ENCODE measurements around the gene AVEN. TPM values are rescaled to one million over a fixed set of nuclear protein-coding genes. Genes with fewer than 3 reads are reported as not detected.
A peak's percentile ranks its signal among the peaks of the same experiment; 100 is the strongest.
"Not testable (repeated sequence)": the region's sequence is repeated elsewhere in the genome, so short reads cannot be mapped to it uniquely, and the experiment has no call there.

The AVEN gene
- total RNA-seq, 1 donor from 2014 or later, result 17.1 TPM

DNA sequence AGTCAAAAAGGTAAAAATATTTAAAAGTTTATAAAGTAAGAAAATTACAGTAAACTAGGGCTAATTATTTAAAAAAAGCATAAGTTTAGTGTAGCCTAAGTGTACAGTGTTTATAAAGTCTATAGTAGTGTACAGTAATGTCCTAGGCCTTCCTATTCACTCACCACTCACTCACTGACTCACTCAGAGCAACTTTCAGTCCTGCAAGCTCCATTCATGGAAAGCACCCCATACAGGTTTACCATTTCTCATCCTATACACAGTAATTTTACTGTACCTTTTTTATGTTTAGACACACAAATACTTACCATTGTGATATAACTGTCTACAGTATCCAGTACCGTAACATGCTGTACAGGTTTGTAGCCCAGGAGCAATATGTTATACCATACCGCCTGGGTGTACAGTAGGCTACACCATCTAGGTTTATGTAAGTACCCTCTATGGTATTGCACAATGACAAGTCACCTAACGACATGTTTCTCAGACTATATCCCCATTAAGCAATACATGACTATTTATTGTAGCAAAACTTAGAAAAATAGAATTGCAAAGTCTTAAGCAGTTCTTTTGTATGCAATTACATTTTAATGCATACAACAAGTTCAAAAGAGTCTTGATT, 19.5 kb downstream of the AVEN start:
- H3K27me3 Mint-ChIP-seq, result no peaks in the 10 kb centered on the region
- H3K27ac Mint-ChIP-seq, result no peak overlapping the region
- no peak overlapping the region for H3K4me3 Mint-ChIP-seq
- H3K9me3 Mint-ChIP-seq, result peaks cover 7% of the 10 kb centered on the region
- peaks cover 7% of the 10 kb centered on the region for H3K36me3 Mint-ChIP-seq (ENCODE audit: low read depth)
- H3K4me1 Mint-ChIP-seq, result peaks cover 13% of the 10 kb centered on the region
- intact Hi-C loops (cut with micrococcal nuclease), result loop anchor here (2.0 kb wide), 1 partner anchor 19 kb away; the partner anchor contains the start of gene AVEN
- no peak for DNase-seq

DNA sequence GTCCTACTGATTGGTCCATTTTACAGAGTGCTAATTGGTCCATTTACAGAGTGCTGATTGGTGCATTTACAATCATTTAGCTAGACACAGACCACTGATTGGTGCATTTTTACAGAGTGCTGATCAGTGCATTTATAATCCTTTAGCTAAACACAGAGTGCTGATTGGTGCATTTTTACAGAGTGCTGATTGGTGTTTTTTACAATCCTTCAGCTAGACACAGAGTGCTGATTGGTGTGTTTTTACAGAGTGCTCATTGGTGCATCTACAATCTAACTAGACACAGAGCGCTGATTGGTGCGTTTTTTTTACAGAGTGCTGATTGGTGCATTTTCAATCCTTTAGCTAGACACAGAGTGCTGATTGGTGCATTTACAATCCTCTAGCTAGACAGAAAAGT, 20.3 kb downstream of the AVEN start:
- not testable (repeated sequence) for H3K36me3 Mint-ChIP-seq (ENCODE audit: low read depth); H3K9me3 Mint-ChIP-seq; DNase-seq; H3K27me3 Mint-ChIP-seq
- H3K4me3 Mint-ChIP-seq, result peak overlapping the region; percentile 61
- H3K27ac Mint-ChIP-seq, result peak overlapping the region; percentile 14
- intact Hi-C loops (cut with micrococcal nuclease), result loop anchor here (2.0 kb wide), 1 partner anchor 20 kb away; the partner anchor contains the start of gene AVEN
- H3K4me1 Mint-ChIP-seq, result peaks cover 13% of the 10 kb centered on the region

DNA sequence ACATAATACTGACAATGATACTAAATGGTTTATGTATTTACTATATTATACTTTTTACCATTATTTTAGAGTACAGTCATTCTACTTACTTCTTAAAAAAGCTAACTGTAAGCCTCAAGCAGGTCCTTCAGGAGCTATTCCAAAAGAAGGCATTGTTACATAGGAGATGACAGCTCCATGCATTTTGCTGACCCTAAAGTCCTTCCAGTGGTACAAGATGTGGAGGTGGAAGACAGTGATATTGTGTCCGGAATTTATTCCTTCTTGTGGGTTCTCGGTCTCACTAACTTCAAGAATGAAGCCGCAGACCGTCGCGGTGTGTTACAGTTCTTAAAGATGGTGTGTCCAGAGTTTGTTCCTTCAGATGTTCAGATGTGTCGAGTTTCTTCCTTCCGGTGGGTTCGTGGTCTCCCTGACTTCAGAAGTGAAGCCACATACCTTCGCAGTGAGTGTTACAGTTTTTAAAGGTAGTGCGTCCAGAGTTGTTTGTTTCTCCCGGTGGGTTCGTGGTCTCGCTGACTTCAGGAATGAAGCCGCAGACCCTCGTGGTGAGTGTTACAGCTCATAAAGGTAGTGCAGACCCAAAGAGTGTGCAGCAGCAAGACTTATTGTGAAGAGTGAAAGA, 20.9 kb downstream of the AVEN start:
- Mint-ChIP-seq H3K36me3 (ENCODE audit: low read depth) (peaks cover 7% of the 10 kb centered on the region), H3K4me3 (peak overlapping the region; percentile 61), H3K27me3 (no peaks in the 10 kb centered on the region), H3K9me3 (peaks cover 7% of the 10 kb centered on the region), H3K4me1 (peaks cover 13% of the 10 kb centered on the region), H3K27ac (peak overlapping the region; percentile 14)
- peak; percentile 87 for DNase-seq
- intact Hi-C loops (cut with micrococcal nuclease), result loop anchor here (2.0 kb wide), 1 partner anchor 21 kb away; the partner anchor contains the start of gene AVEN

DNA sequence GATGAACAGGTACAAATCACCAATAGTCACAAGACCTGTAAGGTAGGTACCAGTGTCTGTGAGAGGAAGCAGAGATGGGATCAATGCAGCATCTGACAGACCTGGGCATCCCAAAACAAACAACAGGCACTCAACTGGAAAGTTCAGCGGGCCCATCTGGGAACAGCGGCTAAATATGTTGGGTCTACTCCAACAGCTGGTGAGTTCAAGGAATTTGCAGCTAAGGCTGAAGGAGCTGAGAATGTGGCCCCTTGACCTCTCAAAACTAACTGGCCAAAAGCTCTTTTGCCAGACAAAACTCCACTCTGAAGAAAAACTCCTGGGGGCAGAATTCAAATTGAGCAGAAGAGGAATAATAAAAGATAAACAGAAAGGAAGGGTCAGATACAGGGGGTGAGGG, 24.4 kb downstream of the AVEN start:
- no peak for DNase-seq
- H3K4me3 Mint-ChIP-seq, result no peak overlapping the region
- no peak overlapping the region for H3K27ac Mint-ChIP-seq
- peaks cover 7% of the 10 kb centered on the region for H3K9me3 Mint-ChIP-seq
- H3K36me3 Mint-ChIP-seq (ENCODE audit: low read depth), result no peaks in the 10 kb centered on the region
- intact Hi-C loops (cut with micrococcal nuclease), result no loop called here
- H3K4me1 Mint-ChIP-seq, result peaks cover 13% of the 10 kb centered on the region
- no peaks in the 10 kb centered on the region for H3K27me3 Mint-ChIP-seq

DNA sequence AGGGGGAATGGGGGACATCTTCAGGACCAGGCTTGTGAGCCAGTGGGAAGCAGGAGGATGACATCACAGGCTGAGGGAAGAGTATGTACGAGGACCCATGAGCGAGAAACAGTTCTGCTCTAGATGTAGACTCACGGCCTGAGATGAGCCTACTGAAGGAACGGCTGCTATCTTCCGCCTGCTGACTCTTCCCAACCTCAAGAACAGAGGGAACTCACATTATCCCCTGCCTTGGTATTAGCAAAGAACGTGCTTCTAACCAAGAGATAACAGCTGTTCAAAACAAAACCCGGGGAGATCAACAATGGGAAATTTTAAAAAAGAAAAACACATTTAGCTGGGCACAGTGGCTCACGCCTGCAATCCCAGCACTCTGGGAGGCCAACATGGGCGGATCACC, 25.3 kb downstream of the AVEN start:
- intact Hi-C loops (cut with micrococcal nuclease), result no loop called here
- H3K4me3 Mint-ChIP-seq, result no peak overlapping the region
- H3K27me3 Mint-ChIP-seq, result no peaks in the 10 kb centered on the region
- DNase-seq, result no peak
- H3K36me3 Mint-ChIP-seq (ENCODE audit: low read depth), result no peaks in the 10 kb centered on the region
- no peak overlapping the region for H3K27ac Mint-ChIP-seq
- peaks cover 11% of the 10 kb centered on the region for H3K4me1 Mint-ChIP-seq
- H3K9me3 Mint-ChIP-seq, result peaks cover 6% of the 10 kb centered on the region

DNA sequence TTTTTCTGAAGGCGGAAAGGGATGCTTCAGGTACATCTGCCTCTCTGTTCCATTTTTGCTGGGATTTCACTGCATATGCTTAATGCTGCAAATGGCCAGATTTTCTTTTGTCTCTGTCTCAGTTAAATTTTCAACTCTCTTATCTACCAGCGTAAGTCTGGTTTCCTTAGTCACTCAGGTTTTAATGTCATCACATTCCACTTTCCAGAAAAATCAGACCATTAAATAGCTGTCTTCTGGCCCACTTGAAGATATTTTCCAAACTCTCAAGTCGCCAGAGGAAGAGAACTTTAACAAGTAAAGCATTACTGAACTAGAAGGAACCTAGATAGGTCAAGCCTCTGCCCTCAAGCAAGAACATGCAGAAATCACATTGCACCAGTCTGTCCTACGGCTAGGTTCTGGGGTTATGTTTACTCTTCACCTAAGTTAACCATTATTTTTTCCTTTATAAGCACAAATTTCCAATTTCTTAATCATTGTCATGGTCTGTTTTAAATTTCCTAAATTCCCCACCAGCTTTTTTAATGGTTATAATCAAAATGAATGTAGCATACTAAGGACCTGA, 26.5 kb downstream of the AVEN start:
- intact Hi-C loops (cut with micrococcal nuclease), result no loop called here
- H3K4me3 Mint-ChIP-seq, result no peak overlapping the region

DNA sequence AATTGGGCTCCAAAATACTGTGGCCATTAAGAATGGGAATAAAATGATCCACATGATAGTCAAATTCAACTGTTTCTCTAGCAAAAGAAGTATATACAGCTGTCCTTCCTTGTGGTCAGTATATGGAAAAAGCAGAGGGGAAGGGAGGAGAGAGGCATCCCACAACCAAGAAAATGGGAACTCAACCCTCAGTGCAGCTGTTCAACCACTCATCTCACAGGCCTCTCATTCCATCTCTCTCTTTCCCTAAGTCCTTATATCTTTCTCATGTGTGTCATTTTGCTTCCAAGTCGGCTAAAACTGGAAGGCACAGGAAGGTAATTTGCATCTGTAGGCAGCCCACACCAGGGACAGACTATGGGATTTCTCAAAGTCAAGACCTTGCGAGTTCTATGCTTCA, 27.5 kb downstream of the AVEN start:
- no peak overlapping the region for H3K27ac Mint-ChIP-seq
- no peaks in the 10 kb centered on the region for H3K36me3 Mint-ChIP-seq (ENCODE audit: low read depth)
- no peak for DNase-seq
- intact Hi-C loops (cut with micrococcal nuclease), result no loop called here
- no peaks in the 10 kb centered on the region for H3K9me3 Mint-ChIP-seq
- H3K27me3 Mint-ChIP-seq, result no peaks in the 10 kb centered on the region
- H3K4me1 Mint-ChIP-seq, result no peaks in the 10 kb centered on the region
- H3K4me3 Mint-ChIP-seq, result no peak overlapping the region

More for the DNA sequence above, 26.5 kb downstream of the AVEN start:
- DNase-seq, result no peak
- Mint-ChIP-seq H3K27ac (no peak overlapping the region), H3K9me3 (no peaks in the 10 kb centered on the region), H3K36me3 (ENCODE audit: low read depth) (no peaks in the 10 kb centered on the region), H3K4me1 (peaks cover 3% of the 10 kb centered on the region), H3K27me3 (no peaks in the 10 kb centered on the region)

DNA sequence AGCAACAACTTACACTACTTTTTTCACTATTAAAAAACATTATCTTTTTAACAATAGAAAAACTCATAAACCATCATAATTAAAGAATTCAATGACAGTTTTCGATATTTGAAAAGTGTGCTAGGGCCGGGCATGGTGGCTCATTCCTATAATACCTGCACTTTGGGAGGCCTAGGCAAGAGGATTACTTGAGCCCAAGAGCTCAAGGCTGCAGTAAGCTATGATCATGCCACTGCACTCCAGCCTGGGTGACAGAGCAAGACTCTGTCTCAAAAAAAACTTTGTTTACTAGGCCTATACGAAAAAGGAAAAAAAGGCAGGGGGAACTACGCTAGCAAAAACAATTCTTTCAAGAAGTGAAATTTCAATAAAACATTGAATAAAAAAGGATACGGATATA, 28.1 kb downstream of the AVEN start:
- Mint-ChIP-seq H3K27ac (no peak overlapping the region), H3K27me3 (no peaks in the 10 kb centered on the region), H3K36me3 (ENCODE audit: low read depth) (no peaks in the 10 kb centered on the region), H3K9me3 (no peaks in the 10 kb centered on the region), H3K4me1 (no peaks in the 10 kb centered on the region), H3K4me3 (no peak overlapping the region)
- intact Hi-C loops (cut with micrococcal nuclease), result no loop called here
- no peak for DNase-seq

DNA sequence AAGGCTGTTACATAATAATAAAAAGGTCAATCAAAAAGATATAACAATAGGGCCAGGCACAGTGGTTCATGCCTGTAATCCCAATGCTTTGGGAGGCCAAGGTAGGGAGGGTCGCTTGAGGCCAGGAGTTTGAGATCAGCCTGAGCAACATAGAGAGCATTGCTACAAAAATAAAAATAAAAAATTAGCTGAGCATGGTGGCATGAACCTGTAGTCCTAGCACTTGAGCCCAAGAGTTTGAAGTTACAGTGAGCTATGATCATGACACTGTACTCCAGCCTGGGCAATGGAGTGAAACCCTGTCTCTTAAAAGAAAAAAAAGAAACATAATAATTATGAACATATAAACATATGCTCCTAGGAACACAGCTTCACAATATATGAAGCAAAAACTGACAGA, 29.3 kb downstream of the AVEN start:
- H3K4me3 Mint-ChIP-seq, result no peak overlapping the region
- no peak for DNase-seq
- no peaks in the 10 kb centered on the region for H3K36me3 Mint-ChIP-seq (ENCODE audit: low read depth)
- H3K27ac Mint-ChIP-seq, result no peak overlapping the region
- no peaks in the 10 kb centered on the region for H3K9me3 Mint-ChIP-seq
- H3K4me1 Mint-ChIP-seq, result no peaks in the 10 kb centered on the region
- intact Hi-C loops (cut with micrococcal nuclease), result no loop called here
- no peaks in the 10 kb centered on the region for H3K27me3 Mint-ChIP-seq

DNA sequence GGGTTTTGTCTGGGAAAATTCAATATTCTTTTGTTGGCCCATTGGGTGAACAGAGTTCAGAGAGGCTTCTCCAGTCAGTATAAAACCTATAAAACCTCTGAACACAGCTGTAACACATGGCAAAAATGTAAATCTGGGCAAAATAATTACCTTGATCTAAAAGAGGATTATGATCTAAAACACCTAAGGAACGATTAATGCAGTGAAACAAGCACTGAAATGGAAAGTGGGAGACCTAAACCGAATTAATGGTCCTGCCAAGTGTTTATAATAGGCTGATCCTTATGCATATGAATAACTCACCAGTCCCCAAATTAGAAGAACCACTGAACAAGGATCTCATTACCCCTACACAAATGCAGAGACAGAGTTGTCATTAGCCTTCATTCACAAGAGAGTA, 32.6 kb downstream of the AVEN start:
- no peak for DNase-seq
- Mint-ChIP-seq H3K36me3 (ENCODE audit: low read depth) (no peaks in the 10 kb centered on the region), H3K27me3 (no peaks in the 10 kb centered on the region), H3K4me1 (no peaks in the 10 kb centered on the region), H3K27ac (no peak overlapping the region), H3K4me3 (no peak overlapping the region), H3K9me3 (no peaks in the 10 kb centered on the region)
- intact Hi-C loops (cut with micrococcal nuclease), result no loop called here

DNA sequence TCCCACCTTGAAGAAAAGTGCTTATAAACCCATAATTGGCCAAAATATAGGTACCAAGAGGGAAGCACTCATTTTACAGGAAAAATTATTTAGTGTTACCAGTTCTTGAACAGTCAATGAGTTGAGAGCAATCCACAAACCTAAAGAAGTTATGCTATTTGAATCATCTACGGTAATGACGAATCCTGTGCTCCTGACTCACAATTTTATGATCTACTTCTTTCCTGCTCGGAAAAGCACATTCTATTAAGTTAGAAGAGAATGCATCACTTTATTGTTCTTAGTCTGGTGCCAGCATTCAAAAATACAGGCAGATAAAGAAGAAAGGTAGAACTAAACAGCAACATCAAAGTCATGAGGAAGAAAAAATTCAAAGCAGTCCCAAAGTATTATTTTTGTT, 37.5 kb downstream of the AVEN start:
- no peaks in the 10 kb centered on the region for H3K27me3 Mint-ChIP-seq
- no peak for DNase-seq
- intact Hi-C loops (cut with micrococcal nuclease), result no loop called here
- H3K4me3 Mint-ChIP-seq, result no peak overlapping the region
- no peaks in the 10 kb centered on the region for H3K4me1 Mint-ChIP-seq
- H3K27ac Mint-ChIP-seq, result no peak overlapping the region
- no peaks in the 10 kb centered on the region for H3K36me3 Mint-ChIP-seq (ENCODE audit: low read depth)
- no peaks in the 10 kb centered on the region for H3K9me3 Mint-ChIP-seq

DNA sequence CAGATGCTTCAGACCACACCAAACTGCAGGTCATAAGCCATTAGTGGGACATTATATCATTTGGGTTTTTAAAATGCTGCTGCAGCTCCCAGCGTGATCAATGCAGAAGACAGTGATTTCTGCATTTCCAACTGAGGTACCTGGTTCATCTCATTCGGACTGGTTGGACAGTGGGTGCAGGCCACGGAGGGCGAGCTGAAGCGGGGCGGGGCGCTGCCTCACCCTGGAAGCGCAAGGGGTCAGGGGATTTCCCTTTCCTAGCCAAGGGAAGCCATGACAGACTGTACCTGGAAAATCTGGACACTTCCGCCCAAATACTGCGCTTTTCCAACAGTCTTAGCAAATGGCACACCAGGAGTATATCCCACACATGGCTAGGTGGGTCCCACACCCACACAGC, 43.3 kb downstream of the AVEN start:
- H3K9me3 Mint-ChIP-seq; H3K27ac Mint-ChIP-seq; DNase-seq; H3K4me3 Mint-ChIP-seq; H3K36me3 Mint-ChIP-seq (ENCODE audit: low read depth); H3K4me1 Mint-ChIP-seq; intact Hi-C loops (cut with micrococcal nuclease); H3K27me3 Mint-ChIP-seq: not testable (repeated sequence)

DNA sequence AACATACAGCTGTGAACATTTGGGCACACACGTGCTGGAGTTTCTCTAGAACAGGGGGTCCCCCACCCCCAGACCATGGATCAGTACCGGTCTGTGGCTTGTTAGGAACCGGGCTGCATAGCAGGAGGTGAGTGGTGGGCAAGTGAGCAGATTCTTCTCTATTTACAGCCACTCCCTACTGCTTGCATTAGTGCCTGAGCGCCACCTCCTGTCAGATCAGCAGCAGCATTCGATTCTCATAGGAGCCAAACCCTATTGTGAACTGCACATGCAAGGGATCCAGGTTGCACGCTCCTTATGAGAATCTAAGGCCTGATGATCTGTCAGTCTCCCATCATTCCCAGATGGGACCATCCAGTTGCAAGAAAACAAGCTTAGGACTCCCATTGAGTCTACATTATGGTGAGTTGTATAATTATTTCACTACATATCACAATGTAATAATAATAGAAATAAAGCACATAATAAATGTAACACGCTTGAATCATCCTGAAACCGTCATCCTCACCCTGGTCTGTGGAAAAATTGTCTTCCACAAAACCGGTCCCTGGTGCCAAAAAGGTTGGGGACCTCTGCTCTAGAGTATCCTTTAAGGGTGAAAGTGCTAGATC, 44.9 kb downstream of the AVEN start:
- Mint-ChIP-seq H3K9me3 (no peaks in the 10 kb centered on the region), H3K36me3 (ENCODE audit: low read depth) (no peaks in the 10 kb centered on the region), H3K4me1 (peaks cover 2% of the 10 kb centered on the region), H3K27ac (no peak overlapping the region), H3K27me3 (no peaks in the 10 kb centered on the region), H3K4me3 (no peak overlapping the region)
- no peak for DNase-seq
- intact Hi-C loops (cut with micrococcal nuclease), result no loop called here

DNA sequence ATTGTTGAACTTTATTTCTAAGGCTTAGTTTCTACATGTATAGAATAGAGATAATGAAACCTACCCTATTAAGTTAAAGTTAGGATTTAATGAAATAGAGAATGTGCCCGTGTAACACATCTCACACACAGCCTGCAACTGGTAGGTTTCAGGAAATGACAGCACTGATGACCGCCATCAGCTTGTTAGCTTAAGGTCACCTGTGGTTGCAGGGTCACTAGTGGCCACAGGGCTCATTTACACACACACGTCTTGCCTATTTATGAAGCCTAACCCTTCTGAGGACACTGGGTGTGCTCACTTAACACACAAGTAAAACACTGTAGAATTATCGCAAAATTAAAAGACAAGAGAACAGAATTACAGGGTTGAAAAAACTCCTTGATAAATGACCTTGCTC, 50.6 kb downstream of the AVEN start:
- no peak overlapping the region for H3K4me3 Mint-ChIP-seq
- no peak for DNase-seq
- H3K36me3 Mint-ChIP-seq (ENCODE audit: low read depth), result no peaks in the 10 kb centered on the region
- intact Hi-C loops (cut with micrococcal nuclease), result no loop called here
- no peak overlapping the region for H3K27ac Mint-ChIP-seq
- no peaks in the 10 kb centered on the region for H3K9me3 Mint-ChIP-seq
- peaks cover 2% of the 10 kb centered on the region for H3K4me1 Mint-ChIP-seq
- H3K27me3 Mint-ChIP-seq, result no peaks in the 10 kb centered on the region
